Osteoblast (primary cell): Measurements from ENCODE around the gene NEK6. TPM values are rescaled to one million over a fixed set of nuclear protein-coding genes. Genes with fewer than 3 reads are reported as not detected.
"Not testable (repeated sequence)": the region's sequence is repeated elsewhere in the genome, so short reads cannot be mapped to it uniquely, and the experiment has no call there.

Experiments used
- DNase-seq: peaks from one replicate; pipeline ENCODE4 v3.0.0; 2011; ENCODE audit warnings: low spot score, mixed read lengths; ENCODE audit not compliant: insufficient read length; ENCODE audit errors: missing footprints
- H2AFZ ChIP-seq: 2 replicates; pipeline ENCODE4 v1.6.0; 2011; ENCODE audit warnings: mild to moderate bottlenecking, low read length
- H3K27ac ChIP-seq: 2 replicates; pipeline ENCODE4 v1.5.1; 2011; ENCODE audit warnings: mild to moderate bottlenecking, low read depth, low read length, moderate library complexity
- H3K27me3 ChIP-seq: 2 replicates; pipeline ENCODE4 v1.6.0; 2012; ENCODE audit warnings: mild to moderate bottlenecking, control low read depth, inconsistent platforms, low read length, moderate library complexity; ENCODE audit not compliant: insufficient read depth
- H3K36me3 ChIP-seq: 2 replicates; pipeline ENCODE4 v1.5.1; 2011; ENCODE audit warnings: mild to moderate bottlenecking, low read length, control low read depth, moderate library complexity; ENCODE audit not compliant: insufficient read depth
- H3K4me1 ChIP-seq: 2 replicates; pipeline ENCODE4 v1.5.1; 2011; ENCODE audit warnings: mild to moderate bottlenecking, low read length, control low read depth, moderate library complexity; ENCODE audit not compliant: insufficient read depth
- H3K4me2 ChIP-seq: 2 replicates; pipeline ENCODE4 v1.6.0; 2011; ENCODE audit warnings: mild to moderate bottlenecking, low read length; ENCODE audit not compliant: insufficient read depth
- H3K4me3 ChIP-seq: fragments of 200-600 bp; sonication (generic); 3 replicates; pipeline ENCODE4 v1.5.1; 2012; ENCODE audit warnings: mild to moderate bottlenecking, low read length, inconsistent platforms; ENCODE audit not compliant: insufficient read depth
- H3K79me2 ChIP-seq: 2 replicates; pipeline ENCODE4 v1.6.0; 2012; ENCODE audit warnings: mild to moderate bottlenecking, low read length, control low read depth, inconsistent platforms; ENCODE audit not compliant: insufficient read depth
- H3K9me3 ChIP-seq: 2 replicates; pipeline ENCODE4 v1.5.1; 2011; ENCODE audit warnings: low read depth, low read length, control low read depth
- H4K20me1 ChIP-seq: 2 replicates; pipeline ENCODE4 v1.6.0; 2012; ENCODE audit warnings: mild to moderate bottlenecking, low read length, control low read depth; ENCODE audit not compliant: insufficient read depth
- CTCF ChIP-seq: IDR thresholded peaks from 2 replicates; pipeline ENCODE4 v1.5.1; 2011; ENCODE audit warnings: mild to moderate bottlenecking, low read depth, low read length, moderate library complexity; ENCODE audit errors: extremely low read depth
- total RNA-seq: library from RNA; depleted of rRNA; stranded (reverse); fragments of >200 nt; gene quantifications from 2 replicates; pipeline ENCODE4 v1.2.3, GENCODE V29; 2012

The NEK6 gene
- total RNA-seq, 1 donor: 128 TPM

DNA sequence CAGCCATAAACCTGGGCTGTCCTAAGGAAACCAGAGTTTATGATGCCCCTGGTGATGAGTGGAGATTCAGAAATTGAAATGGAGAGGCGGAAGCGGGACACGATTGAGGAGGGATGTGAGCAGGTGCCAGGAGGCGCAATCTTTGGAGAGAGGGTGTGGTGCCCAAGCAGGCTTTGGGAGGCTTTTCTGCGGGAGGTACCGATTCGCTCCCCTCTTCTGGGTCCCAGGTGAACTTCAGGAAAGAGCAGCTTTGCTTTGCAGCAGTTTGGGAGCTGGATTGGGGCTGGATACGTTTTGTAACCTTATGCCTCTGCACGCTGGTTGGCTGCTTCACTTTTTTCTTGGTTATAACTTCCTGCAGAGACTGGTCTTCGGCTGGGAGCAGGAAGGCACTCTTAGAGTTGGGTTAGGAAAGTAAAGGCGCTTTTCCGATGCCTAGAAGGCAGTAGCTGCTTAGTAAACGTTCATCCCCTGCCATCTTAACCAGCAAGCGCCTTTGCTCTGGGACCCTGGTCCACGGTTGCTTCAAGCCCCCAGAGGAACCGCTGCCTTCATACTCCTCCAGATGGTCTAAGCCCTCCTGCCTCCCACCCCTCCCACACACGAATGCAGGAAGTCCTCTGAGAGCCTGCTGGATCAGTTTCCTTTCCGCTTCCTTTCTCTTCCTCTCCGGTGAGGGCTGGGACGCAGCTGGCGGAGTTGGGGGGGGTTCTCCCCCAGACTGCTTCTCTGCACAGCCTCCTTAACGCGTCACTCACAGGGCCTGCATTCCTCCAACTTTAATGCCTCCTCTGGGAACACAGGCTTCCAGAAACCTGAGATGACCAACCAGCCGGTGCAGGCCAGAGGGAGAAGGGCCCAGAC is 15.2 kb upstream of the NEK6 start:
- H3K4me3 ChIP-seq: peak overlapping the region; percentile 62

GRCh38 chr9:124247393-124247792 is 10.4 kb upstream of the NEK6 start:
- H3K4me2 ChIP-seq, H3K4me3 ChIP-seq, H4K20me1 ChIP-seq, DNase-seq, H3K9me3 ChIP-seq, H3K36me3 ChIP-seq, H3K79me2 ChIP-seq, H3K27me3 ChIP-seq, H2AFZ ChIP-seq, H3K27ac ChIP-seq: not testable (repeated sequence)
- peaks cover 20% of the 10 kb centered on the region for H3K4me1 ChIP-seq

More for the DNA sequence above, 15.2 kb upstream of the NEK6 start:
- no peaks in the 10 kb centered on the region for H3K79me2 ChIP-seq
- no peaks in the 10 kb centered on the region for H3K36me3 ChIP-seq
- H3K27ac ChIP-seq: no peak overlapping the region
- peak overlapping the region; percentile 80 for H3K4me2 ChIP-seq
- no peak for TF ChIP-seq CTCF
- DNase-seq: no peak
- peaks cover 10% of the 10 kb centered on the region for H3K4me1 ChIP-seq
- no peaks in the 10 kb centered on the region for H4K20me1 ChIP-seq
- no peaks in the 10 kb centered on the region for H3K9me3 ChIP-seq
- H3K27me3 ChIP-seq: no peaks in the 10 kb centered on the region
- peak overlapping the region; percentile 84 for H2AFZ ChIP-seq

GRCh38 chr9:124248066-124248465 is 9.7 kb upstream of the NEK6 start:
- no peak for TF ChIP-seq CTCF
- no peak overlapping the region for H2AFZ ChIP-seq
- no peak overlapping the region for H3K27ac ChIP-seq
- peak; percentile 70 for DNase-seq
- H3K27me3 ChIP-seq: no peaks in the 10 kb centered on the region
- no peak overlapping the region for H3K4me3 ChIP-seq
- no peaks in the 10 kb centered on the region for H3K9me3 ChIP-seq
- no peaks in the 10 kb centered on the region for H4K20me1 ChIP-seq
- no peaks in the 10 kb centered on the region for H3K36me3 ChIP-seq
- H3K4me1 ChIP-seq: peaks cover 16% of the 10 kb centered on the region
- no peak overlapping the region for H3K4me2 ChIP-seq
- H3K79me2 ChIP-seq: no peaks in the 10 kb centered on the region

DNA sequence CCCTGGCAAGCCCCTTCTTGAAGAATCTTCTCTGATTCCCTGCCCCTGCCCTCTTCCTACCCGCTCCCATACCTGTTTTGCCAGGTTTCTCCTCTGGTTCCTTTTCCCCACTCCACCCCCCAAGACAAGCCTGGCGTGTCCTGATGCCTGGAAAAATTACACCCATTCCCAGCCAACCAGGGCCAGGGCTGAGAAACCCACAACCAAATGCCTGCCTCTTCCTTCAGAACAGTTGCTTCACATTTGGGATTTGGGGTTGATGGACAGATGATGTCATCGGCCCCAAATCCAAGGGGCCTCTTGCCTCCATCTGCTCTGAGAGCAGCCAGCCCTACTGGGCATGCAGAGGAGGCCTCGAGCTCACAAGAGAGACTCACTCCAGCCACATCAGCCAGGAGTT is 8.8 kb upstream of the NEK6 start:
- Histone ChIP-seq H2AFZ (peak overlapping the region; percentile 25), H3K4me2 (no peak overlapping the region), H3K27ac (no peak overlapping the region), H3K36me3 (no peaks in the 10 kb centered on the region), H3K4me3 (no peak overlapping the region), H3K4me1 (peaks cover 12% of the 10 kb centered on the region), H3K9me3 (no peaks in the 10 kb centered on the region), H3K27me3 (no peaks in the 10 kb centered on the region), H4K20me1 (no peaks in the 10 kb centered on the region), H3K79me2 (no peaks in the 10 kb centered on the region)
- TF ChIP-seq CTCF: no peak
- DNase-seq: no peak
